CD14-positive monocyte (primary cell): ENCODE data around the gene TLX1. TPM values are rescaled to one million over a fixed set of nuclear protein-coding genes. Genes with fewer than 3 reads are reported as not detected.

Experiments
- DNase-seq, 3 donors: peaks; one replicate each; pipeline ENCODE4 v3.0.0-alpha.2; 2011 to 2022
- H2AFZ ChIP-seq: 2 replicates; pipeline ENCODE4 v1.6.0; 2012; ENCODE audit warnings: mild to moderate bottlenecking, low read depth, low read length, inconsistent platforms; ENCODE audit not compliant: insufficient read depth, poor library complexity, severe bottlenecking
- H3K27ac ChIP-seq, 2 donors: 1 replicate in 1 of 2; 2 replicates in 1 of 2; pipeline ENCODE4 v1.5.1; 2012 to 2013; ENCODE audit warnings: low read length in 2 of 2, control low read depth in 1 of 2, inconsistent platforms in 1 of 2, low read depth in 1 of 2, mild to moderate bottlenecking in 1 of 2
- H3K27me3 ChIP-seq, 2 donors: one replicate each; pipeline versions ENCODE4 v1.6.0 to v1.6.1; 2011 to 2013; ENCODE audit warnings: low read length in 2 of 2; ENCODE audit not compliant: control insufficient read depth in 2 of 2, insufficient read depth in 2 of 2
- H3K36me3 ChIP-seq, 2 donors: replicated peaks in 1 of 2; 1 replicate in 1 of 2; 2 replicates in 1 of 2; pipeline versions ENCODE4 v1.5.1 to v1.6.1; 2012 to 2013; ENCODE audit warnings: low read length in 2 of 2, control low read depth in 1 of 2, inconsistent platforms in 1 of 2, mild to moderate bottlenecking in 1 of 2; ENCODE audit not compliant: insufficient read depth in 2 of 2, control insufficient read depth in 1 of 2
- H3K4me1 ChIP-seq, 2 donors: 1 replicate in 1 of 2; 2 replicates in 1 of 2; pipeline versions ENCODE4 v1.5.1 to v1.6.1; 2012 to 2013; ENCODE audit warnings: low read length in 2 of 2, control low read depth in 1 of 2, inconsistent platforms in 1 of 2, mild to moderate bottlenecking in 1 of 2, moderate library complexity in 1 of 2; ENCODE audit not compliant: insufficient read depth in 2 of 2, control insufficient read depth in 1 of 2
- H3K4me2 ChIP-seq: replicated peaks from 2 replicates; pipeline ENCODE3; 2012; ENCODE audit warnings: low read length, moderate library complexity, mild to moderate bottlenecking; ENCODE audit not compliant: poor library complexity, severe bottlenecking; ENCODE audit errors: extremely low read depth
- H3K4me3 ChIP-seq, 3 experiments: fragments of 200-600 bp in 1 of 3; sonication (generic) in 1 of 3; replicated peaks in 1 of 3; 1 replicate in 2 of 3; 2 replicates in 1 of 3; pipeline ENCODE4 v1.5.1; 2011 to 2013; ENCODE audit warnings: low read length in 3 of 3, mild to moderate bottlenecking in 3 of 3, control low read depth in 2 of 3, low read depth in 2 of 3, inconsistent platforms in 1 of 3, moderate library complexity in 1 of 3
- H3K79me2 ChIP-seq: 2 replicates; pipeline ENCODE4 v1.6.0; 2012; ENCODE audit warnings: mild to moderate bottlenecking, control low read depth, inconsistent platforms, low read length, moderate library complexity; ENCODE audit not compliant: insufficient read depth
- H3K9ac ChIP-seq: 2 replicates; pipeline ENCODE4 v1.6.0; 2017; ENCODE audit warnings: low read length, mild to moderate bottlenecking; ENCODE audit not compliant: insufficient read depth, poor library complexity, severe bottlenecking
- H3K9me3 ChIP-seq, 2 donors: replicated peaks in 1 of 2; 1 replicate in 1 of 2; 2 replicates in 1 of 2; pipeline versions ENCODE4 v1.5.1 to v1.6.1; 2012 to 2013; ENCODE audit warnings: low read length in 2 of 2, control low read depth in 1 of 2; ENCODE audit not compliant: control insufficient read depth in 1 of 2, insufficient read depth in 1 of 2
- H4K20me1 ChIP-seq: 2 replicates; pipeline ENCODE4 v1.6.0; 2012; ENCODE audit warnings: mild to moderate bottlenecking, low read length, control low read depth, moderate library complexity; ENCODE audit not compliant: insufficient read depth
- H3K27ac Mint-ChIP-seq, 7 donors: one replicate each; pipeline ENCODE4 v1.8.0; 2020; ENCODE audit warnings: mild to moderate bottlenecking in 7 of 7, mixed read lengths in 7 of 7, moderate library complexity in 6 of 7, inconsistent platforms in 2 of 7
- H3K27me3 Mint-ChIP-seq, 3 donors: one replicate each; pipeline ENCODE4 v1.8.0; 2021 to 2022; ENCODE audit warnings: low read depth in 3 of 3, mild to moderate bottlenecking in 3 of 3, mixed read lengths in 3 of 3, moderate library complexity in 3 of 3, inconsistent platforms in 1 of 3
- H3K36me3 Mint-ChIP-seq, 2 donors: one replicate each; pipeline ENCODE4 v1.8.0; 2020; ENCODE audit warnings: mixed read lengths in 2 of 2, inconsistent platforms in 1 of 2, mild to moderate bottlenecking in 1 of 2
- H3K4me1 Mint-ChIP-seq: one replicate; pipeline ENCODE4 v1.8.0; 2020; ENCODE audit warnings: mild to moderate bottlenecking, mixed read lengths
- H3K4me3 Mint-ChIP-seq, 2 donors: one replicate each; pipeline ENCODE4 v1.8.0; 2020; ENCODE audit warnings: mild to moderate bottlenecking in 2 of 2, mixed read lengths in 2 of 2, moderate library complexity in 1 of 2
- H3K9me3 Mint-ChIP-seq, 7 donors: one replicate each; pipeline ENCODE4 v1.8.0; 2020 to 2022; ENCODE audit warnings: mixed read lengths in 7 of 7, mild to moderate bottlenecking in 6 of 7, moderate library complexity in 6 of 7, inconsistent platforms in 2 of 7
- CTCF ChIP-seq: fragments of 200-600 bp; IDR thresholded peaks from one replicate; pipeline ENCODE4 v1.8.0; 2022; ENCODE audit warnings: antibody characterized with exemption, mild to moderate bottlenecking
- WGBS: methylation state at CpG from one replicate; pipeline ENCODE4 v1.1.5; 2013; ENCODE audit warnings: missing lambda C conversion rate; ENCODE audit not compliant: insufficient coverage; 5-methylcytosine and 5-hydroxymethylcytosine counted together
- intact Hi-C, 2 donors: fragments of 100-400 bp; cut with micrococcal nuclease; formaldehyde crosslinking; loops; one replicate each; pipeline versions ENCODE4 v1.15.0 to v1.15.1; 2023
- polyA plus RNA-seq, 3 donors: library from polyadenylated mRNA; depleted of rRNA in 1 of 3; unstranded in 2 of 3; stranded (reverse) in 1 of 3; fragments of 300-500 nt in 2 of 3; fragments of >200 nt in 1 of 3; fragmentation: Illumina TruSeq in 2 of 3; gene quantifications; 1 replicate in 2 of 3; 2 replicates in 1 of 3; pipeline ENCODE4 v1.2.3, GENCODE V29; 2012 to 2021

The TLX1 gene
- polyA plus RNA-seq, 3 donors, result not detected

- peaks cover 0 to 3% (median 0%) of the 10 kb centered on the region in 7 donors for H3K9me3 Mint-ChIP-seq
- H3K36me3 Mint-ChIP-seq, result no peaks in the 10 kb centered on the region
- no peak overlapping the region for H3K27ac Mint-ChIP-seq
- Histone ChIP-seq H3K9me3 (no peaks in the 10 kb centered on the region), H3K4me1 (no peaks in the 10 kb centered on the region), H4K20me1 (no peaks in the 10 kb centered on the region), H3K4me2 (no peak overlapping the region), H3K36me3 (no peaks in the 10 kb centered on the region), H3K27ac (no peak overlapping the region), H3K9ac (no peak overlapping the region), H2AFZ (no peak overlapping the region), H3K4me3 (no peak overlapping the region), H3K27me3 (peaks cover 29 to 73% of the 10 kb centered on the region in 2 donors), H3K79me2 (no peaks in the 10 kb centered on the region)
- DNase-seq, result no peak
- H3K4me3 Mint-ChIP-seq, result no peak overlapping the region
- no peaks in the 10 kb centered on the region for H3K4me1 Mint-ChIP-seq
- TF ChIP-seq CTCF, result no peak
- 74% methylated on average over 2 of the region's 3 CpGs for WGBS
- intact Hi-C loops, result no loop called here
- peaks cover 46 to 76% (median 58%) of the 10 kb centered on the region in 3 donors for H3K27me3 Mint-ChIP-seq
Observed at GRCh38 chr10:101155896-101156295, 24.8 kb downstream of the TLX1 start.

GRCh38 chr10:101157756-101158458 is 26.8 kb downstream of the TLX1 start:
- Histone ChIP-seq H2AFZ (no peak overlapping the region), H3K27me3 (peaks cover 27 to 72% of the 10 kb centered on the region in 2 donors), H3K9ac (no peak overlapping the region), H3K36me3 (no peaks in the 10 kb centered on the region), H3K4me3 (no peak overlapping the region), H3K9me3 (no peaks in the 10 kb centered on the region), H3K27ac (no peak overlapping the region), H3K4me1 (no peaks in the 10 kb centered on the region), H3K4me2 (no peak overlapping the region), H4K20me1 (no peaks in the 10 kb centered on the region), H3K79me2 (no peaks in the 10 kb centered on the region)
- Mint-ChIP-seq H3K27me3 (peaks cover 53 to 79% (median 54%) of the 10 kb centered on the region in 3 donors), H3K4me1 (peaks cover 7% of the 10 kb centered on the region), H3K4me3 (no peak overlapping the region), H3K27ac (peak overlapping the region in 1 of 7 donors; percentile 21), H3K9me3 (peaks cover 0 to 2% (median 0%) of the 10 kb centered on the region in 7 donors), H3K36me3 (peaks cover 0 to 2% of the 10 kb centered on the region in 2 donors)
- TF ChIP-seq CTCF, result no peak
- intact Hi-C loops, result no loop called here
- DNase-seq, result no peak
- WGBS, result 67% methylated on average over 5 of the region's 6 CpGs
